ENCODE data around the gene COL11A2. TPM values are rescaled to one million over a fixed set of nuclear protein-coding genes. Genes with fewer than 3 reads are reported as not detected.

Gene COL11A2
- total RNA-seq, 1 experiment from 2014 or later, result 7.6 TPM

DNA sequence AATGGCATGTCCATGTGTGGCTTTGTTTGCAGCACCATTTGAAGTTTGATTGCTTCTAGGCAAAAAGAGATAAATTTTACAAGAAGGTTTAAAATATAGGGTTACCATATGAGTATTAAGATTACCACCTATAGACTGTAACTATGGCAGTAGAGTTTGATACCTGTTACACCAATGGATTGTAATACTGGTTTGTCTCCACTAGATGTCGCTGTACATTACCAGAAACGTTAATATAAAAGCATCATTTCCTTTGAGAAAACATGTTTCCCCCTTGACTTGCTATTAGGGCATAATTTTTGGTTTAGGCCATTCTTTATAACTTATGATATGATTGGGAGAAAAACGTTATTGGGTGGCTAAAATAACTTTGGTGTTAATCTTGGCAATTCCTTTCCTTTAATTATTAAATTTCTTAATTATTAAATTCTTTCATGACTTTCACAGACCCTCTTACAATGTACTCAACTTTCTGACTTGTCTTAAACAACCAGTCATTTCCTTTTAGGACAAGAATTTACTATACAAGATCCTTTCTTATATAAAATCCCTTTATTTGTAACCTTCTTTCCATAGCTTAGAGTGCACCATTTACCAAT is 73.6 kb downstream of the COL11A2 start:
- no peak overlapping the region for H3K27ac ChIP-seq (ENCODE audit: low read depth, low read length)
- intact Hi-C loops (cut with micrococcal nuclease), result loop anchor here (1.0 kb wide), 1 partner anchor 131 kb away; no protein-coding TSS in a partner anchor
- CTCF ChIA-PET, result interaction anchor here (0.8 kb wide), 1 partner anchor 131 kb away, joined by 5 read pairs; no protein-coding TSS in a partner anchor

DNA sequence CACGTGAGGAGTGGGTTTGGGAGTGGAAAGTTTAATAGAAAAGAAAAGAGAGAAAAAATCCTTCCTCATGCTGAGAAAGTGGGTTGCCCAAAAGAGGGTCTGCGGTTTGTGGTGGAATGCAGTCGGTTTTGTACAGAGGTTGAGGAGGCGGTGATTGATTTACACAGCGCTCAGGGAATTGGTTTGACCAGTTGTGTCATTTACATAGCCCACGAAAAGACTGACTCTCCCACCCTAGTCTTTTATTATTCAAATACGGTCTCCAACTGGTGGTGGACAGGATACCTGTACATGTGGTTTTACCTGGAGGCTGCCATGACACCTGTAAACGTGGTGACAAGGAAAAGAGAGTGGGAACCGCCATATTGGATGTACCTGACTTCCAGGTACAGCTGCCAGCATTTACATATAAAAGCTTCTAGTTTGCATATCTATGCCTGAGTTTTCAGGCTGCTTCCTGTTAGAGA is 74.4 kb downstream of the COL11A2 start:
- Histone ChIP-seq H3K9me2 (ENCODE audit: insufficient read depth) (no peaks in the 10 kb centered on the region), H3K4me2 (ENCODE audit: low read length) (no peak overlapping the region), H3K4me3 (replicated peaks in 1 of 2; ENCODE audit: low read depth in 1 of 2, low read length in 2 of 2) (no peak overlapping the region), H3K27me3 (ENCODE audit: insufficient read depth, low read length) (peaks cover 16% of the 10 kb centered on the region; the same call in 1 of the 2 replicates), H3K27ac (ENCODE audit: low read depth, low read length) (no peak overlapping the region), H3K9me3 (ENCODE audit: control insufficient read depth in 1 of 2, insufficient read depth in 1 of 2, low read depth in 1 of 2, low read length in 2 of 2) (no peaks in the 10 kb centered on the region), H3K9ac (ENCODE audit: low read length) (no peak overlapping the region), H2AFZ (ENCODE audit: low read depth, low read length, poor library complexity, severe bottlenecking) (peak overlapping the region; percentile 4), H3K4me1 (ENCODE audit: control insufficient read depth in 1 of 2, insufficient read depth in 2 of 2, low read length in 2 of 2) (no peaks in the 10 kb centered on the region), H3K36me3 (ENCODE audit: control insufficient read depth in 1 of 2, insufficient read depth in 2 of 2, low read length in 2 of 2) (no peaks in the 10 kb centered on the region), H3K79me2 (ENCODE audit: insufficient read depth, low read length) (no peaks in the 10 kb centered on the region), H4K20me1 (ENCODE audit: insufficient read depth) (no peaks in the 10 kb centered on the region)
- RAD21 ChIA-PET (ENCODE audit: low non-redundant PET in 1 of 2, low total read pairs in 2 of 2, uncharacterized antibody in 2 of 2, unreplicated experiment in 2 of 2), result no interaction called here
- BruUV-seq (replicated peaks), result no TSS peak
- DNase-seq (ENCODE audit: low read depth, low spot score), result no peak
- TF ChIP-seq, protein P1, sequence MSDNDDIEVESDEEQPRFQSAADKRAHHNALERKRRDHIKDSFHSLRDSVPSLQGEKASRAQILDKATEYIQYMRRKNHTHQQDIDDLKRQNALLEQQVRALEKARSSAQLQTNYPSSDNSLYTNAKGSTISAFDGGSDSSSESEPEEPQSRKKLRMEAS (IDR thresholded peaks at IDR 0.05), result no peak
- TF ChIP-seq CEBPB (IDR thresholded peaks at IDR 0.05; ENCODE audit: low read depth), result no peak
- no peak for ATAC-seq
- POLR2A ChIA-PET, result no interaction called here
- intact Hi-C loops (cut with micrococcal nuclease), result loop anchor here (1.0 kb wide), 1 partner anchor 131 kb away; no protein-coding TSS in a partner anchor
- CTCF ChIA-PET, result no interaction called here

More for the DNA sequence above, 73.6 kb downstream of the COL11A2 start:
- ChIA-PET POLR2A (no interaction called here), RAD21 (ENCODE audit: low non-redundant PET in 1 of 2, low total read pairs in 2 of 2, uncharacterized antibody in 2 of 2, unreplicated experiment in 2 of 2) (no interaction called here)
- Histone ChIP-seq H2AFZ (ENCODE audit: low read depth, low read length, poor library complexity, severe bottlenecking) (peak overlapping the region; percentile 47), H3K4me1 (ENCODE audit: control insufficient read depth in 1 of 2, insufficient read depth in 2 of 2, low read length in 2 of 2) (peaks cover 0 to 4% of the 10 kb centered on the region in 2 experiments; a peak in 1 of 4 replicates), H3K9me3 (ENCODE audit: control insufficient read depth in 1 of 2, insufficient read depth in 1 of 2, low read depth in 1 of 2, low read length in 2 of 2) (no peaks in the 10 kb centered on the region), H3K36me3 (ENCODE audit: control insufficient read depth in 1 of 2, insufficient read depth in 2 of 2, low read length in 2 of 2) (no peaks in the 10 kb centered on the region), H4K20me1 (ENCODE audit: insufficient read depth) (no peaks in the 10 kb centered on the region), H3K9me2 (ENCODE audit: insufficient read depth) (no peaks in the 10 kb centered on the region), H3K79me2 (ENCODE audit: insufficient read depth, low read length) (no peaks in the 10 kb centered on the region), H3K9ac (ENCODE audit: low read length) (no peak overlapping the region), H3K27me3 (ENCODE audit: insufficient read depth, low read length) (peaks cover 14% of the 10 kb centered on the region; the same call in 1 of the 2 replicates), H3K4me3 (replicated peaks in 1 of 2; ENCODE audit: low read depth in 1 of 2, low read length in 2 of 2) (no peak overlapping the region), H3K4me2 (ENCODE audit: low read length) (no peak overlapping the region)
- peak; percentile 46 for DNase-seq (ENCODE audit: low read depth, low spot score)
- peak; percentile 70 for ATAC-seq
- peak; percentile 70 for TF ChIP-seq RAD21 (IDR thresholded peaks at IDR 0.05; ENCODE audit: low read depth)
- TF ChIP-seq, protein P2, sequence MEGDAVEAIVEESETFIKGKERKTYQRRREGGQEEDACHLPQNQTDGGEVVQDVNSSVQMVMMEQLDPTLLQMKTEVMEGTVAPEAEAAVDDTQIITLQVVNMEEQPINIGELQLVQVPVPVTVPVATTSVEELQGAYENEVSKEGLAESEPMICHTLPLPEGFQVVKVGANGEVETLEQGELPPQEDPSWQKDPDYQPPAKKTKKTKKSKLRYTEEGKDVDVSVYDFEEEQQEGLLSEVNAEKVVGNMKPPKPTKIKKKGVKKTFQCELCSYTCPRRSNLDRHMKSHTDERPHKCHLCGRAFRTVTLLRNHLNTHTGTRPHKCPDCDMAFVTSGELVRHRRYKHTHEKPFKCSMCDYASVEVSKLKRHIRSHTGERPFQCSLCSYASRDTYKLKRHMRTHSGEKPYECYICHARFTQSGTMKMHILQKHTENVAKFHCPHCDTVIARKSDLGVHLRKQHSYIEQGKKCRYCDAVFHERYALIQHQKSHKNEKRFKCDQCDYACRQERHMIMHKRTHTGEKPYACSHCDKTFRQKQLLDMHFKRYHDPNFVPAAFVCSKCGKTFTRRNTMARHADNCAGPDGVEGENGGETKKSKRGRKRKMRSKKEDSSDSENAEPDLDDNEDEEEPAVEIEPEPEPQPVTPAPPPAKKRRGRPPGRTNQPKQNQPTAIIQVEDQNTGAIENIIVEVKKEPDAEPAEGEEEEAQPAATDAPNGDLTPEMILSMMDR (IDR thresholded peaks at IDR 0.05 in 2 of 3, conservative IDR thresholded peaks at IDR 0.05 in 1 of 3; ENCODE audit: borderline replicate concordance in 1 of 3, insufficient read depth in 1 of 3, low read depth in 2 of 3, low read length in 2 of 3), result peak; percentile 60 to 84 (median 74)
- TF ChIP-seq CEBPB (IDR thresholded peaks at IDR 0.05; ENCODE audit: low read depth), result no peak
- no peak for TF ChIP-seq SIN3A (IDR thresholded peaks at IDR 0.05; ENCODE audit: low read depth)
- BruUV-seq (replicated peaks), result no TSS peak
